ENCODE data around the gene P3H3.

DNA sequence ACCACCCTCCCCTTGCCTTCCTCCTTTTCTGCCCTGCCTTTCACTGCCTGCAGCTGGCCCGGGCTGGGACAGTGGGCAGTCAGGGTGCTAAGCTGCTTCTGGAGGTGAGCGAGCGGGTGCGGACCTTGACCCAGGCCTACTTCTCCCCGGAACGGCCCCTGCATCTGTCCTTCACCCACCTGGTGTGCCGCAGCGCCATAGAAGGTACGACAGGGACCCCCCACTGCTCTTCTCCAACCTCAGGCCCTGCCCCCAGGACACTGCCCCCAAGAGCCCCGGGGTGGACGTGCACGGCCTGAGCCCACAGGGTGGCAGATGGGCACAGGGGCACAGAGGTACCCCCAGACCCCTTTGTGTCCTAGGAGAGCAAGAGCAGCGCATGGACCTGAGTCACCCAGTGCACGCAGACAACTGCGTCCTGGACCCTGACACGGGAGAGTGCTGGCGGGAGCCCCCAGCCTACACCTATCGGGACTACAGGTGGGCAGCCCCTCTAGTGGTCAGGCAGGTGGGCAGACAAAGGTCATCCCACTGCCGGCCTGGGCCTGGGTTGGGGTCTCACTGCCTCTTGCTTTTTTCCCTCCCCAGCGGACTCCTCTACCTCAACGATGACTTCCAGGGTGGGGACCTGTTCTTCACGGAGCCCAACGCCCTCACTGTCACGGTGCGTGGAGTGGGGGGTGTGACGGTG is 9.3 kb downstream of the P3H3 start:
- TF ChIP-seq, protein P1, sequence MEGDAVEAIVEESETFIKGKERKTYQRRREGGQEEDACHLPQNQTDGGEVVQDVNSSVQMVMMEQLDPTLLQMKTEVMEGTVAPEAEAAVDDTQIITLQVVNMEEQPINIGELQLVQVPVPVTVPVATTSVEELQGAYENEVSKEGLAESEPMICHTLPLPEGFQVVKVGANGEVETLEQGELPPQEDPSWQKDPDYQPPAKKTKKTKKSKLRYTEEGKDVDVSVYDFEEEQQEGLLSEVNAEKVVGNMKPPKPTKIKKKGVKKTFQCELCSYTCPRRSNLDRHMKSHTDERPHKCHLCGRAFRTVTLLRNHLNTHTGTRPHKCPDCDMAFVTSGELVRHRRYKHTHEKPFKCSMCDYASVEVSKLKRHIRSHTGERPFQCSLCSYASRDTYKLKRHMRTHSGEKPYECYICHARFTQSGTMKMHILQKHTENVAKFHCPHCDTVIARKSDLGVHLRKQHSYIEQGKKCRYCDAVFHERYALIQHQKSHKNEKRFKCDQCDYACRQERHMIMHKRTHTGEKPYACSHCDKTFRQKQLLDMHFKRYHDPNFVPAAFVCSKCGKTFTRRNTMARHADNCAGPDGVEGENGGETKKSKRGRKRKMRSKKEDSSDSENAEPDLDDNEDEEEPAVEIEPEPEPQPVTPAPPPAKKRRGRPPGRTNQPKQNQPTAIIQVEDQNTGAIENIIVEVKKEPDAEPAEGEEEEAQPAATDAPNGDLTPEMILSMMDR (IDR thresholded peaks at IDR 0.05; ENCODE audit: low read depth, low read length) = no peak
- TF ChIP-seq EZH2phosphoT487 (IDR thresholded peaks at IDR 0.05; ENCODE audit: low read depth) = no peak

All from OCI-LY3 (cell line).